Raji (cell line): ENCODE measurements around the gene PTGER3.

Experiments
- POLR2A ChIP-seq: IDR thresholded peaks from 2 replicates; pipeline ENCODE4 v1.6.1; 2011; ENCODE audit warnings: low read depth, low read length, control low read depth; ENCODE audit not compliant: insufficient read depth

Gene PTGER3

DNA sequence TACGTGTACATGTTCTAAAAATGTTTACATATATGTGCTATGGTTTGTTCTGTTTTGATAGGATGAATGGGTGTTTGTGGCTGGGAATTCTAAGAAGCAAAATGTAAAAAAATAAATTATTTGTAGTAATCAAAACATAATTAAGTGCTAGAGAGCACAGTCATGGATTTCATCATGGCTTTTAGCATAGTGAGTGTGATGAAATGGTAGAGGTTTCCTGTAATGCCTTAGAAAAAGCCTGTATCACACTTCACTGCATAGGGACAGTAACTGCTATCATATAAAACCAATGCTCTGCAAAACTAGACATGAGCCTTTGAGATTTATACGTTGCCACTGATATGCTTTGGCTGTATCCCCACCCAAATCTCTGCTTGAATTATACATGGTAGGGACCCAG is 99.8 kb downstream of the PTGER3 start:
- no peak for TF ChIP-seq POLR2A

DNA sequence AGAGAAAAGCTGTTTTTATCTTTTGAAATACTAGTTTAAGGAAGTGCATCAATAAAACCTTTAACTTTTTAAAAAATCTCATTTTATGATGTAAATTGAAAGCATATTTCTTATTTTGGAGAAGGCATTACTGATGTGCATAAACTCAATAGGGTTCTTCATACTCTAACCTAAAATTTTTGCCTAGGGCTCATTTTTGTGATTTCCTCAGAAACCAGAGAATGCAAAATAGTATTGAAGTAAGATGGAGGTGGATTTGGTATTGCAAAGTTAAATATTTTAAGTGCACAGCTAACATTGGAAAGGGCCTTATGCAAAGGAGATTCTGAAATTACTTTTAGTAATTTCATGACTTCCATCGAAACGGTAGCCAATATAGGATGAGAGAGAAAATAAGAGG is 101.9 kb downstream of the PTGER3 start:
- TF ChIP-seq POLR2A, result no peak

DNA sequence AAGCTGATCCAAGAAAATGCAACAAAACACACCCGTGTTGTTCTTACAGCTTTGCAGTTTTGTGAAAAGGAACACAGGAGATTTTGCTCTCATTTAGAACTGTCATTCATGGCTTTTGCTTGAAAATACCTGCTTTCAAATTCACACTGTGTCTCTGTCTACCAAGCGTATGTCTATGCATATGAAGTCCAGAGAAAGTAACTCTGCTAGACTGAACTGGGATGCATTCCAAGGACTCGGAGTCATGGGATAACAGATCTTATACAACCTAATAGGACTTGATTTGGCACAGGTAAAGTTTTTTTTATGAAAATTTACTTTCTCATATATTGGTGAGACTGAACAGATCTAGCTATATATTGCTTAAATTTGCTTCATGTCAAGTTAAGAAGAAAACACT is 102.4 kb downstream of the PTGER3 start:
- no peak for TF ChIP-seq POLR2A

DNA sequence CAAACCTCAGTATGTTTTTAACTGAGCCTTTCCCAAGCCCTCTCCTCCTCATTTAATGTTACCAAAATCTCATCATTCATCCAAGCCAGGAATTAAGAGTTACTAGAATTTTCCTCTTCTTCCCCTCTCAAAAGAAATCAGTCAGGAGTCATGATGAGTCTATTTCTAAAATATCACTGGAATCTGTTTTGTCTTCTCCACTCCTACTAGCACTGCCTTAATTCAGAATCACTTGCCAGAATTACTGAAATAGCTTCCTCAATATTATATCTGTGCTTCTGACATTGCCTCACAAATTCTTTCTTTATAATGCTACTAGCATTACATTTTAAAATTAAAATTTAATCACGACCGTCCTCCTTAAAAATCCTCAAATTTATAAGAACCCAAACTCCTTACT is 106.1 kb downstream of the PTGER3 start:
- TF ChIP-seq POLR2A, result no peak

DNA sequence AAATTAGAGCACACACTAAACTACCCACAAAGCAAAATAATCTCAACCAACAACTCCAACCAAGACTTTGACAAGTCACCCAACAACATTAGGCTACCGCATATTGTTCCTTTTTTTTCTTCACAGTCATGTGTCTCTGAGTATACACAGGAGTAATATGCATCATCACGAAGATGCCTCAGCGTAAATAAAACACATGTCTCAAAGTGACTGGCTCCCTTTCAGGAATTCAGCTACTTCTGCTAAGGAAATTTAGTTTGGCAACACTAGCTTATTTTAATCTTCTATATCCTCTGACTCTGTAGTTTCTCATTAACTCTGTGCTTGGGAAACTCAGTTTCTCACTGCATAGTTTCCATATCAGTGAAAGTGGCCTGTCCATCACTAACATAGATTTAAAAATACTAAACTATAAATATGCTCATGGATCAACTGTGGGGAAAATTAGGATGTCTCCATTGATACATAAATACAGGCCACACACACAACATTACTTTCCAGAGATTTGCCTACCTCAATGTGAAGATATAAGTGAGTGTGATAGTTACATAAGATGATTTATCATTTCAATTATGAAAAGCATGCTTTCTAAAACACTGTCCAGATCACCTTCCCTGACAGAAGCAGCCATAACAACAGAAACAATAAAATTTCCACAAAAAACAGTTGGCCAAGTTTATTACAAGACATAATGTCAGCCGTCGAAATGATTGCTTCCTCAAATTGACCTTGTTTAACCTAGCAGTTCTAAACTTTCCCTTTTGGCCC is 113.2 kb downstream of the PTGER3 start:
- no peak for TF ChIP-seq POLR2A

DNA sequence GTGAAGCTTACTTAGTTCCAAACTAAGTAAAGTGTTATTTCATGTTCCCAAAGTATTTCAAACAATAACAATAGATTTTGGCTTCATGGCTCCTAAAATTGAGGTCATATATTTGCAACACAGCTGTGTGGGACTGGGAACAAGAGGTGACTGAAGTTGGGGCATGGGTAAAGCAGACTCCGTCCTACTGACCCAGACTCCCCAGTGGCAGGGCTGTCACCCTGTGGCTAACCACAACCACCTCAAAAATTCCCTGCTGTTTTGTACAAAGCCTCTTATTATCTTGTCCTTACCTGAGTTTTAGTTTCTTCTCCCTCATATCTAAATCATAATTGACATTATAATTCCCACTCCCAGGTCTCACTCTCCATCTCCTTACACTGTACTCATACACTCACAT is 117.6 kb downstream of the PTGER3 start:
- TF ChIP-seq POLR2A, result no peak

DNA sequence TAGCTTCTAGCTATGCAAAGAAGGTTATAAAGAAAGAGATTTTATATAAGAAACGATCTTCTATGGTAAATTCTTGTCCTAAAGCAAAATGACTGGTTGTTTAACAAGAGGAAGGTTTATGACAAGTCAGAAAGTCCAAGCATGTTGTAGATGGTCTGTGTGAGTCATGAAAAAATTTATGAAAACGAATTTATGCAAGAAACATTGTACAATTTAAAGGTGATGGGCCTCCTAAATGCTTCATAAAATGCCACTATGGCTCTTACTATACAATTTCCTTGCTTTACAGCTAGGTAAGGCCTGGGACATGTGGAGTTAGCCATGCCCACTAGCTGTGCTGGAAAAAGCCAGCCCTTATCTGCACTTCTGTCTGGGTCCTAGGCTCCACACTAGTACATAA is 125.4 kb downstream of the PTGER3 start:
- no peak for TF ChIP-seq POLR2A
